Upper lobe of right lung (tissue), 1 donor: ENCODE measurements around the gene IRF4. TPM values are rescaled to one million over a fixed set of nuclear protein-coding genes. Genes with fewer than 3 reads are reported as not detected.

Experiments used
- ATAC-seq: fragments of 200-7000 bp; cut with Tn5 transposase; one replicate; pipeline ENCODE4 v1.9.1; 2020; ENCODE audit warnings: mild to moderate bottlenecking, moderate library complexity
- DNase-seq: peaks from one replicate; pipeline ENCODE4 v3.0.0-alpha.2; 2020
- H3K27ac ChIP-seq: fragments of 200-600 bp; one replicate; pipeline ENCODE4 v1.8.0; 2022
- H3K27me3 ChIP-seq: fragments of 200-600 bp; one replicate; pipeline ENCODE4 v1.8.0; 2022; ENCODE audit warnings: mild to moderate bottlenecking
- H3K36me3 ChIP-seq: fragments of 200-600 bp; one replicate; pipeline ENCODE4 v1.8.0; 2022
- H3K4me1 ChIP-seq: fragments of 200-600 bp; one replicate; pipeline ENCODE4 v1.8.0; 2022
- H3K4me3 ChIP-seq: fragments of 200-600 bp; one replicate; pipeline ENCODE4 v1.8.0; 2022; ENCODE audit warnings: mild to moderate bottlenecking
- H3K9me3 ChIP-seq: fragments of 200-600 bp; one replicate; pipeline ENCODE4 v1.8.0; 2022
- CTCF ChIP-seq: fragments of 200-600 bp; IDR thresholded peaks from one replicate; pipeline ENCODE4 v1.8.0; 2022; ENCODE audit warnings: antibody characterized with exemption
- intact Hi-C: fragments of 100-400 bp; cut with DNase I; formaldehyde crosslinking; loops from one replicate; pipeline ENCODE4 v1.11.0; 2022
- total RNA-seq: library from RNA; stranded (reverse); fragmentation: NEBNext Ultra II Directional; extraction: Animal tissue kit (Norgen Biotek cat#: 25700); gene quantifications from one replicate; pipeline ENCODE4 v1.2.1, GENCODE V29; 2021
- donor health status: DM: no; HTN: yes; CAD: no; lungs with severe emphysema.

The IRF4 gene
- total RNA-seq, 1 donor from 2014 or later: 3.7 TPM

GRCh38 chr6:389622-390021 is 1.9 kb upstream of the IRF4 start:
- no peak for TF ChIP-seq CTCF
- intact Hi-C loops: no loop called here
- ATAC-seq (no peak), DNase-seq (no peak)
- Histone ChIP-seq H3K27ac (no peak overlapping the region), H3K36me3 (no peaks in the 10 kb centered on the region), H3K27me3 (peaks cover 47% of the 10 kb centered on the region), H3K4me1 (peaks cover 31% of the 10 kb centered on the region), H3K4me3 (no peak overlapping the region), H3K9me3 (no peaks in the 10 kb centered on the region)

DNA sequence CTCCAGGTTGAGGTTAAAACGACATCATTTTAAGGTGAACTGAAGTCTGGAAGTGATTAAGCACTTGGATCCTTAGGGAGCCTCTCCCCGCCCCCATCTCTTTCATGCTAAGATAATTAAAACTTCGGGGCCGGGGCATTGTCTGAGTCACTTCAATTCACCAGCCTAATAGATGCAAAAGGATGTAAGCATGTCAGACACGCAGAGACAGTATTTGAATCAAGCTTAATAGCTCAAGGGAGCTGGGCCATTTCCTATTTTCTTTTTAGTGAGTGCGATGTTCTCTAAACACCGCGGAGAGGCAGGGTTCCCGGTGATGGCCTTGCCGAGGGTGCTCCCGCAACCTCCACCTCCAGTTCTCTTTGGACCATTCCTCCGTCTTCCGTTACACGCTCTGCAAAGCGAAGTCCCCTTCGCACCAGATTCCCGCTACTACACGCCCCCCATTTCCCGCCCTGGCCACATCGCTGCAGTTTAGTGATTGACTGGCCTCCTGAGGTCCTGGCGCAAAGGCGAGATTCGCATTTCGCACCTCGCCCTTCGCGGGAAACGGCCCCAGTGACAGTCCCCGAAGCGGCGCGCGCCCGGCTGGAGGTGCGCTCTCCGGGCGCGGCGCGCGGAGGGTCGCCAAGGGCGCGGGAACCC is 516 bp upstream of the IRF4 start:
- Histone ChIP-seq H3K27ac (no peak overlapping the region), H3K27me3 (peaks cover 50% of the 10 kb centered on the region)
- no peak for TF ChIP-seq CTCF

DNA sequence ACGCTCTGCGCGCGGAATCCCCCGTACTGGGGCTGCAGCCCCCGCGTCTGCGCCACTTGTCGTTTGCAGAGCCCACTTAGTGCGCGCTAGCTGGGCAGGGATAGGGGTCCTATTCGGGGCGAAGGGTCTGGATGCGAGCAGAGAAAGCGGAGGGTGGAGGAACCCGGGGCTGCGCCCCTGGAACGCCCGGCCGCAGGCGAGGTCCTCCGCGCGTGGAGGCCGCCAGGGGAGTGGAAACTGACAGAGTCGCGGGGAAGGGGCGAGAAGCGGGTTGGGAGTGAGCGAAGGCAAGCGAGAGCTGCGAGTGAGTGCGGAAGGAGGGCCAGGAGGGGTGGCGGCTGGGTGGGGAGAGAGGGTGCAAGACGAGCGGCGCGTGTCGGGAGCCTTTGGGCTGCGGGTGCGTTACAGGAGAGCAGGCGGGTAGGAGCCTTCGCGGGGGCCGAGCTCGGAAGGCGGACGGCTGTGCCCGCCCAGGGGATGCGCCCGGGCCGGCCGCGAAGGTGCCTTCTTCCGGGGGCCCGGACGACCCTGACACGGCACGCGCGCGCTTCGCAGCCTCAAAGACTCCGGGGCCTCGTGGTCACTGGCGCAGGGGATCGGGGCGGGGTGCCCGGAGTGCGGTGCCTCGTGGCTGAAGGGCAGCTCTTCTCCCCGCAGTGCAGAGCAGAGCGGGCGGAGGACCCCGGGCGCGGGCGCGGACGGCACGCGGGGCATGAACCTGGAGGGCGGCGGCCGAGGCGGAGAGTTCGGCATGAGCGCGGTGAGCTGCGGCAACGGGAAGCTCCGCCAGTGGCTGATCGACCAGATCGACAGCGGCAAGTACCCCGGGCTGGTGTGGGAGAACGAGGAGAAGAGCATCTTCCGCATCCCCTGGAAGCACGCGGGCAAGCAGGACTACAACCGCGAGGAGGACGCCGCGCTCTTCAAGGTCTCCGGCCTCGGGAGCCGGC is 1.2 kb downstream of the IRF4 start:
- H3K4me3 ChIP-seq: peak overlapping the region; percentile 49
- peaks cover 31% of the 10 kb centered on the region for H3K4me1 ChIP-seq
- H3K27me3 ChIP-seq: peaks cover 50% of the 10 kb centered on the region
- H3K9me3 ChIP-seq: no peaks in the 10 kb centered on the region
- DNase-seq: no peak
- peak overlapping the region; percentile 2 for H3K27ac ChIP-seq
- no peaks in the 10 kb centered on the region for H3K36me3 ChIP-seq
- ATAC-seq: peak; percentile 32
- no peak for TF ChIP-seq CTCF
- intact Hi-C loops: no loop called here

More for the DNA sequence above, 516 bp upstream of the IRF4 start:
- no peak for ATAC-seq
- intact Hi-C loops: no loop called here
- no peaks in the 10 kb centered on the region for H3K9me3 ChIP-seq
- peaks cover 31% of the 10 kb centered on the region for H3K4me1 ChIP-seq
- no peaks in the 10 kb centered on the region for H3K36me3 ChIP-seq
- H3K4me3 ChIP-seq: peak overlapping the region; percentile 49
- no peak for DNase-seq

GRCh38 chr6:393391-394221 is 2.1 kb downstream of the IRF4 start:
- no peak overlapping the region for H3K27ac ChIP-seq
- no peak for ATAC-seq
- H3K9me3 ChIP-seq: no peaks in the 10 kb centered on the region
- no peak for TF ChIP-seq CTCF
- peaks cover 53% of the 10 kb centered on the region for H3K27me3 ChIP-seq
- H3K4me3 ChIP-seq: peak overlapping the region; percentile 49
- DNase-seq: no peak
- H3K36me3 ChIP-seq: no peaks in the 10 kb centered on the region
- H3K4me1 ChIP-seq: peaks cover 31% of the 10 kb centered on the region
- intact Hi-C loops: no loop called here

GRCh38 chr6:394641-395289 is 3.2 kb downstream of the IRF4 start:
- ATAC-seq (no peak), DNase-seq (no peak)
- Histone ChIP-seq H3K9me3 (no peaks in the 10 kb centered on the region), H3K27ac (no peak overlapping the region), H3K27me3 (peaks cover 50% of the 10 kb centered on the region), H3K4me3 (no peak overlapping the region), H3K4me1 (peaks cover 31% of the 10 kb centered on the region), H3K36me3 (no peaks in the 10 kb centered on the region)
- no peak for TF ChIP-seq CTCF
- intact Hi-C loops: no loop called here
